Measurements from ENCODE around the gene CCDC34. TPM values are rescaled to one million over a fixed set of nuclear protein-coding genes. Genes with fewer than 3 reads are reported as not detected.

CCDC34 gene
- total and polyA plus RNA-seq, 2 of the 4 experiments (the other 2 are of a cell fraction) = 2.5 to 4.5 TPM

- no peak overlapping the region for H3K27ac ChIP-seq (ENCODE audit: insufficient read depth, low read length)
- no peaks in the 10 kb centered on the region for H3K27me3 ChIP-seq (ENCODE audit: control insufficient read depth, insufficient read depth, low read length)
- no peak overlapping the region for H3K4ac ChIP-seq (ENCODE audit: low read depth, low read length)
- intact Hi-C loops (cut with micrococcal nuclease) = loop anchor here (5.0 kb wide), 1 partner anchor 110 kb away; the partner anchor contains the start of gene LGR4
- H3K56ac ChIP-seq (ENCODE audit: extremely low read depth, insufficient read depth, low read length) = no peak overlapping the region; the same call in 1 of the 2 replicates
- no peak overlapping the region for H3K18ac ChIP-seq (ENCODE audit: low read depth, low read length)
- no peak overlapping the region for H2AK5ac ChIP-seq (ENCODE audit: low read depth, low read length)
- H2AK9ac ChIP-seq (replicated peaks; ENCODE audit: low read depth, low read length, poor library complexity) = no peak overlapping the region
- no peak overlapping the region for H2BK5ac ChIP-seq (ENCODE audit: low read depth, low read length, poor library complexity, severe bottlenecking)
- CTCF ChIA-PET = no interaction called here
- no peaks in the 10 kb centered on the region for H3K36me3 ChIP-seq (ENCODE audit: control insufficient read depth, insufficient read depth, low read length)
- H3K9ac ChIP-seq (ENCODE audit: low read depth, low read length) = peak overlapping the region; percentile 96; the same call in 1 of the 2 replicates
- TF ChIP-seq CHD1 (IDR thresholded peaks at IDR 0.05; ENCODE audit: low read depth, low read length) = no peak
- no peak for TF ChIP-seq BHLHE40 (IDR thresholded peaks at IDR 0.05; ENCODE audit: low read depth, low read length)
- TF ChIP-seq MAFK (IDR thresholded peaks at IDR 0.05; ENCODE audit: low read depth, low read length) = no peak
- TF ChIP-seq NFE2L2 (IDR thresholded peaks at IDR 0.05; ENCODE audit: low read depth, low read length) = no peak
- no peak for TF ChIP-seq RCOR1 (IDR thresholded peaks at IDR 0.05; ENCODE audit: insufficient replicate concordance, low read length)
- no peak for TF ChIP-seq POLR2A (IDR thresholded peaks at IDR 0.05; ENCODE audit: low read depth, low read length)
- TF ChIP-seq CTCF (conservative IDR thresholded peaks at IDR 0.05; ENCODE audit: low read depth, low read length) = no peak
- no peak for TF ChIP-seq RFX5 (IDR thresholded peaks at IDR 0.05; ENCODE audit: low read depth, low read length)
- TF ChIP-seq SMC3 (IDR thresholded peaks at IDR 0.05; ENCODE audit: low read depth, low read length) = no peak
- TF ChIP-seq MXI1 (IDR thresholded peaks at IDR 0.05; ENCODE audit: borderline replicate concordance, low read depth, low read length) = no peak
- no peak for TF ChIP-seq ELK1 (IDR thresholded peaks at IDR 0.05; ENCODE audit: borderline replicate concordance, low read depth, low read length)
- H3K4me1 ChIP-seq (ENCODE audit: control insufficient read depth, insufficient read depth, low read length) = peaks cover 1% of the 10 kb centered on the region; the same call in 1 of the 2 replicates
- ATAC-seq (ENCODE audit: low read depth) (no peak), DNase-seq (no peak)
- peak overlapping the region; percentile 99; the same call in 1 of the 2 replicates for H3K4me2 ChIP-seq (ENCODE audit: low read depth, low read length)
- no peak overlapping the region for H2AFZ ChIP-seq (replicated peaks; ENCODE audit: low read length, poor library complexity)
- 0 out of 2 replicates have a peak, but pooled peaks cover 3% of the 10 kb centered on the region for H3K9me1 ChIP-seq (ENCODE audit: insufficient read depth, low read length)
- in situ Hi-C loops (cut with MboI; ENCODE audit: low sequenced_read_pairs) = loop anchor here (5.0 kb wide), 1 partner anchor 105 kb away; no protein-coding TSS in a partner anchor
- H3K9me3 ChIP-seq (ENCODE audit: control insufficient read depth, insufficient read depth, low read length) = no peaks in the 10 kb centered on the region
- H2BK120ac ChIP-seq (ENCODE audit: low read depth, low read length) = no peak overlapping the region
- POLR2A ChIA-PET (ENCODE audit: unreplicated experiment) = no interaction called here
- H2BK20ac ChIP-seq (ENCODE audit: low read depth, low read length) = no peak overlapping the region
- H3K4me3 ChIP-seq (ENCODE audit: insufficient read depth, low read depth, low read length) = no peak overlapping the region
- dilution Hi-C loops (cut with HindIII; ENCODE audit: low sequenced_read_pairs, unreplicated experiment) = no loop called here
- H3K79me1 ChIP-seq (ENCODE audit: low read depth in 1 of 2, low read length in 2 of 2) = peaks cover 0 to 12% of the 10 kb centered on the region in 2 experiments; a peak in 1 of 4 replicates
- no peaks in the 10 kb centered on the region for H4K20me1 ChIP-seq (ENCODE audit: insufficient read depth, low read length)
- H3K14ac ChIP-seq (replicated peaks; ENCODE audit: low read depth, low read length) = no peak overlapping the region; the same call in 1 of the 2 replicates
- no TSS peak for BruUV-seq (replicated peaks)
- WGBS, 2 experiments (ENCODE audit: extremely low coverage in 2 of 2, insufficient read length in 1 of 2) = 80% methylated on average over 2 of the region's 8 CpGs; no CpG with 5 or more reads in 1 of the 2 experiments
- H3K23ac ChIP-seq (ENCODE audit: low read depth, low read length) = peak overlapping the region; percentile 60; the same call in 1 of the 2 replicates
- H4K5ac ChIP-seq (ENCODE audit: low read depth, low read length) = no peak overlapping the region
- H4K8ac ChIP-seq (ENCODE audit: low read depth in 2 of 2, low read length in 2 of 2) = no peak overlapping the region
- H4K91ac ChIP-seq (ENCODE audit: insufficient read depth, low read depth, low read length) = no peak overlapping the region
- H2BK15ac ChIP-seq (ENCODE audit: low read depth, low read length) = no peak overlapping the region
These were observed 1.2 kb downstream of the CCDC34 start for GRCh38 chr11:27361649-27362431.

Data from IMR-90 (cell line).